ENCODE data around the gene NOS1AP.

GRCh38 chr1:162248854-162249535 is 179.5 kb downstream of the NOS1AP start:
- TF ChIP-seq POLR2A (IDR thresholded peaks at IDR 0.05; ENCODE audit: low read depth, low read length) (no peak), POU2F2 (IDR thresholded peaks at IDR 0.05; ENCODE audit: low read depth, low read length) (no peak), POLR2AphosphoS5 (IDR thresholded peaks at IDR 0.05; ENCODE audit: low read depth, low read length) (no peak), TAF1 (IDR thresholded peaks at IDR 0.05; ENCODE audit: low read depth, low read length) (no peak), SPI1 (IDR thresholded peaks at IDR 0.05; ENCODE audit: low read depth, low read length) (no peak)
